B cell (primary cell): ENCODE results near the gene CCIN. TPM values are rescaled to one million over a fixed set of nuclear protein-coding genes. Genes with fewer than 3 reads are reported as not detected.

Source experiments
- ATAC-seq: fragments of 200-7000 bp; cut with Tn5 transposase; one replicate; pipeline ENCODE4 v1.10.0; 2021; ENCODE audit warnings: low read depth, mild to moderate bottlenecking, moderate number of reproducible peaks, moderate library complexity
- CTCF ChIA-PET: fragments of 350-600 bp; sonication (Branson Sonifier 250); formaldehyde crosslinking; loops from one replicate; lab custom pipeline; 2021; ENCODE audit warnings: antibody characterized with exemption, inconsistent platforms; lab: Charles Lee
- POLR2A ChIA-PET: fragments of 350-600 bp; sonication (Branson Sonifier 250); formaldehyde crosslinking; loops from one replicate; lab custom pipeline; 2021; ENCODE audit warnings: antibody characterized with exemption; lab: Charles Lee
- DNase-seq: peaks from one replicate; pipeline ENCODE4 v3.0.0; 2013
- H2AFZ ChIP-seq: 2 replicates; pipeline ENCODE4 v1.6.1; 2012; ENCODE audit warnings: mild to moderate bottlenecking, low read depth, low read length; ENCODE audit not compliant: insufficient read depth, poor library complexity, severe bottlenecking
- H3K27ac ChIP-seq, 2 donors: 1 replicate in 1 of 2; 2 replicates in 1 of 2; pipeline ENCODE4 v1.5.1; 2012 to 2013; ENCODE audit warnings: low read length in 2 of 2, mild to moderate bottlenecking in 2 of 2, moderate library complexity in 1 of 2
- H3K27me3 ChIP-seq, 4 experiments: fragments of 200-600 bp in 1 of 4; sonication (generic) in 1 of 4; replicated peaks in 1 of 4; 1 replicate in 2 of 4; 2 replicates in 2 of 4; pipeline versions ENCODE4 v1.6.1 to v1.7.0; 2013 to 2016; ENCODE audit warnings: low read length in 3 of 4, mild to moderate bottlenecking in 2 of 4, mixed read lengths in 1 of 4, moderate library complexity in 1 of 4; ENCODE audit not compliant: insufficient read depth in 4 of 4, control insufficient read depth in 3 of 4; ENCODE audit errors: control extremely low read depth in 1 of 4
- H3K36me3 ChIP-seq, 2 experiments: replicated peaks in 1 of 2; 1 replicate in 1 of 2; 2 replicates in 1 of 2; pipeline versions ENCODE4 v1.6.1 to v1.7.1; 2013; ENCODE audit warnings: low read length in 1 of 2; ENCODE audit not compliant: insufficient read depth in 2 of 2, control insufficient read depth in 1 of 2; ENCODE audit errors: control extremely low read depth in 1 of 2, extremely low read depth in 1 of 2
- H3K4me1 ChIP-seq, 2 donors: fragments of 200-600 bp in 1 of 2; sonication (generic) in 1 of 2; 1 replicate in 1 of 2; 2 replicates in 1 of 2; pipeline versions ENCODE4 v1.5.1 to v1.6.1; 2013 to 2017; ENCODE audit warnings: low read length in 2 of 2; ENCODE audit not compliant: control insufficient read depth in 2 of 2, insufficient read depth in 2 of 2
- H3K4me2 ChIP-seq: replicated peaks from 2 replicates; pipeline ENCODE3; 2012; ENCODE audit warnings: mild to moderate bottlenecking, low read depth, low read length; ENCODE audit not compliant: poor library complexity, severe bottlenecking
- H3K4me3 ChIP-seq, 5 experiments: fragments of 200-600 bp in 1 of 5; sonication (generic) in 1 of 5; 1 replicate in 3 of 5; 2 replicates in 2 of 5; pipeline versions ENCODE4 v1.5.1 to v1.7.0; 2011 to 2016; ENCODE audit warnings: low read length in 4 of 5, mild to moderate bottlenecking in 4 of 5, low read depth in 2 of 5, control low read depth in 1 of 5, moderate library complexity in 1 of 5; ENCODE audit not compliant: insufficient read depth in 1 of 5; ENCODE audit errors: control extremely low read depth in 1 of 5, extremely low read depth in 1 of 5
- H3K79me2 ChIP-seq: fragments of 200-600 bp; sonication (generic); one replicate; pipeline ENCODE4 v1.6.0; 2016; ENCODE audit warnings: low read length; ENCODE audit not compliant: control insufficient read depth, insufficient read depth
- H3K9ac ChIP-seq: fragments of 200-600 bp; sonication (generic); 2 replicates; pipeline ENCODE4 v1.6.1; 2017; ENCODE audit warnings: mild to moderate bottlenecking, low read length, moderate library complexity
- H3K9me3 ChIP-seq, 3 donors: one replicate each; pipeline versions ENCODE4 v1.6.1 to v1.7.1; 2013; ENCODE audit warnings: low read length in 2 of 3; ENCODE audit not compliant: control insufficient read depth in 2 of 3, insufficient read depth in 1 of 3; ENCODE audit errors: control extremely low read depth in 1 of 3
- H4K20me1 ChIP-seq: 2 replicates; pipeline ENCODE4 v1.6.0; 2012; ENCODE audit warnings: mild to moderate bottlenecking, low read length; ENCODE audit not compliant: insufficient read depth, control insufficient read depth, poor library complexity, severe bottlenecking
- H3K27ac Mint-ChIP-seq: one replicate; pipeline ENCODE4 v1.8.0; 2021; ENCODE audit warnings: mixed read lengths
- H3K27me3 Mint-ChIP-seq: one replicate; pipeline ENCODE4 v1.8.0; 2021; ENCODE audit warnings: mixed read lengths
- H3K4me1 Mint-ChIP-seq: one replicate; pipeline ENCODE4 v1.8.0; 2021; ENCODE audit warnings: mixed read lengths
- H3K4me3 Mint-ChIP-seq: one replicate; pipeline ENCODE4 v1.8.0; 2021; ENCODE audit warnings: mixed read lengths
- H3K9me3 Mint-ChIP-seq: one replicate; pipeline ENCODE4 v1.8.0; 2022; ENCODE audit warnings: mixed read lengths; ENCODE audit not compliant: insufficient read depth
- EZH2 ChIP-seq: IDR thresholded peaks from 2 replicates; pipeline ENCODE4 v1.6.1; 2012; ENCODE audit warnings: borderline replicate concordance, low read depth, mild to moderate bottlenecking, moderate library complexity, low read length; ENCODE audit not compliant: insufficient read depth, poor library complexity, severe bottlenecking
- WGBS: methylation state at CpG from one replicate; pipeline ENCODE4 v1.1.5; 2013; ENCODE audit warnings: missing lambda C conversion rate; ENCODE audit not compliant: insufficient coverage; 5-methylcytosine and 5-hydroxymethylcytosine counted together
- intact Hi-C: fragments of 100-400 bp; cut with micrococcal nuclease; formaldehyde crosslinking; loops from one replicate; pipeline ENCODE4 v1.10.0; 2022
- polyA plus RNA-seq: library from polyadenylated mRNA; depleted of rRNA; stranded (reverse); fragments of >200 nt; gene quantifications from 2 replicates; pipeline ENCODE4 v1.2.3, GENCODE V29; 2012
- total RNA-seq, 2 donors: library from RNA; stranded (reverse); fragments of 120-200 nt in 1 of 2; gene quantifications; 1 replicate in 1 of 2; 2 replicates in 1 of 2; pipeline versions ENCODE4 v1.2.3 to v1.2.4, GENCODE V29; 2013 to 2022
- TF ChIP-seq, protein P1 (sequence below): fragments of 200-600 bp; IDR thresholded peaks from one replicate; pipeline ENCODE4 v1.8.0; 2022; ENCODE audit warnings: antibody characterized with exemption, mild to moderate bottlenecking

CCIN gene
- total and polyA plus RNA-seq, 2 donors (not counting 1 experiment from before 2014, with no cell fraction given) = 0.15 TPM; not detected in 1

DNA sequence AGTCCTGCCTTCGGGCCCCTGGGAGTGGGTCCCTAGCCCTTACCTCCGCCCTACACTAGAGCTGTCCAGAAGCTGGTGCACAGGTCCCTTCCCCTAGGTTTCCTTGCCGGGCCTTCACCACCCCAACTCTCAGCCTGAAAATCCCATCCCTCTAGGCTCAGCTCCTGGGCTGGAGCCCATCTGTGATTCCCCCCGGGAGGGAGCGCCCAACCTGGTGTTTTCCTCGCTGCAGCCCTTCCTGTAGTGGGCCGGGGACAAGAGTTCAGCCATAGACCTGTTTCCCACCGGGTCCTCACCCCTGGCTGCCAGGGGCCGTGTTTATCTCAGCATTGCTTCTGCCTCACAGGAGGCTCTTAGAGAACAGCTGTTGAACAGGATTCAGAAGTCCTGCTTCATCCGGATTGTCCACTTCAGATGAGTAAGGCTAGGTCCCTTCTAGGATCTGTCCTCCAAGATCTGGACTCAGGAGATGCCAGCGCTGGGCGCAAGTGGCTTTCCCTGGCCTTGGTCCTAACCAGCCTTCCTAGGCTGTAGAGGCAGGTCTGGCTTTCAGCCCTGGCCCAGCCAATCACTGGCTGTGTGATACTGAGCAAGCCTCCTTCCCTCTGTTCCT is 31.7 kb upstream of the CCIN start:
- H3K9me3 ChIP-seq = no peaks in the 10 kb centered on the region
- no peaks in the 10 kb centered on the region for H3K27me3 ChIP-seq
- no peak for TF ChIP-seq EZH2
- TF ChIP-seq, protein P1, sequence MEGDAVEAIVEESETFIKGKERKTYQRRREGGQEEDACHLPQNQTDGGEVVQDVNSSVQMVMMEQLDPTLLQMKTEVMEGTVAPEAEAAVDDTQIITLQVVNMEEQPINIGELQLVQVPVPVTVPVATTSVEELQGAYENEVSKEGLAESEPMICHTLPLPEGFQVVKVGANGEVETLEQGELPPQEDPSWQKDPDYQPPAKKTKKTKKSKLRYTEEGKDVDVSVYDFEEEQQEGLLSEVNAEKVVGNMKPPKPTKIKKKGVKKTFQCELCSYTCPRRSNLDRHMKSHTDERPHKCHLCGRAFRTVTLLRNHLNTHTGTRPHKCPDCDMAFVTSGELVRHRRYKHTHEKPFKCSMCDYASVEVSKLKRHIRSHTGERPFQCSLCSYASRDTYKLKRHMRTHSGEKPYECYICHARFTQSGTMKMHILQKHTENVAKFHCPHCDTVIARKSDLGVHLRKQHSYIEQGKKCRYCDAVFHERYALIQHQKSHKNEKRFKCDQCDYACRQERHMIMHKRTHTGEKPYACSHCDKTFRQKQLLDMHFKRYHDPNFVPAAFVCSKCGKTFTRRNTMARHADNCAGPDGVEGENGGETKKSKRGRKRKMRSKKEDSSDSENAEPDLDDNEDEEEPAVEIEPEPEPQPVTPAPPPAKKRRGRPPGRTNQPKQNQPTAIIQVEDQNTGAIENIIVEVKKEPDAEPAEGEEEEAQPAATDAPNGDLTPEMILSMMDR = no peak
- peak overlapping the region; percentile 94 for H3K4me2 ChIP-seq
- 69% methylated on average over 12 of the region's 12 CpGs for WGBS
- H3K4me1 ChIP-seq = peaks cover 49 to 50% of the 10 kb centered on the region in 2 donors
- H3K9ac ChIP-seq = peak overlapping the region; percentile 79
- Mint-ChIP-seq H3K4me1 (peaks cover 59% of the 10 kb centered on the region), H3K27ac (peak overlapping the region; percentile 93), H3K9me3 (no peaks in the 10 kb centered on the region), H3K4me3 (peak overlapping the region; percentile 96), H3K27me3 (no peaks in the 10 kb centered on the region)
- peak overlapping the region; percentile 82 for H2AFZ ChIP-seq
- ChIA-PET CTCF (interaction anchor here (2.0 to 4.3 kb wide), 3 partner anchors 29 to 35 kb away, joined by 6 to 50 read pairs (median 31); partner anchors contain the start of gene CCIN), POLR2A (interaction anchor here (0.9 to 2.0 kb wide), 4 partner anchors 10 to 53 kb away, joined by 3 to 7 read pairs (median 3); partner anchors contain the start of gene CLTA)
- H3K36me3 ChIP-seq = peaks cover 0 to 20% of the 10 kb centered on the region in 2 experiments
- peak overlapping the region; percentile 47 to 79 (median 68) for H3K4me3 ChIP-seq
- ATAC-seq = no peak
- H4K20me1 ChIP-seq = peaks cover 23% of the 10 kb centered on the region
- peak overlapping the region in 1 of 2 donors; percentile 75 for H3K27ac ChIP-seq
- H3K79me2 ChIP-seq = peaks cover 43% of the 10 kb centered on the region
- peak; percentile 22 for DNase-seq
- intact Hi-C loops = loop anchor here (2.0 to 5.0 kb wide), 2 partner anchors 53 to 120 kb away; partner anchors contain the start of genes CLTA and GNE

DNA sequence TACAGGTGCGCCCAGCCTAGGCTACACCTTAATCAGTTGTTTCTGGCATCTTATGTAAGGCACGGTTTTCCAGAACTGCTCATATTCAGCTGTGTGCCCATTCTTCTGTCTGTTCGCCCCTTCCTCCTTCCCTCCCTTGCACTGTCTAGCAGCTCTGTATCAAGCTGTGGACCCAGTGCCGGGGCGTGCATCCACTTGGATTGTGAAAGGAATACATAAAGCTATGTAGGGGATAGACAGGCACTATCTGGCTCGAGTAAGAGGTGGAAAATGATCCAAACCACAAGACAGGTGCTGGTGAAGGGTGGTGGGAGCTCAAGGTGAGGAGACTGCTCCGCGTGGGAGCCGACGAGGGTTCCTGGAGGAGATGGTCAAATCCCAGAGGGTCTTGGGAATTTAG is 30.7 kb upstream of the CCIN start:
- TF ChIP-seq EZH2 = no peak
- TF ChIP-seq, protein P1 = no peak
- Histone ChIP-seq H2AFZ (no peak overlapping the region), H3K9ac (no peak overlapping the region), H3K4me3 (no peak overlapping the region), H3K4me1 (peaks cover 59 to 60% of the 10 kb centered on the region in 2 donors), H3K36me3 (peaks cover 0 to 20% of the 10 kb centered on the region in 2 experiments), H3K9me3 (no peaks in the 10 kb centered on the region), H3K27ac (no peak overlapping the region), H3K27me3 (no peaks in the 10 kb centered on the region), H4K20me1 (peaks cover 23% of the 10 kb centered on the region), H3K4me2 (no peak overlapping the region), H3K79me2 (peaks cover 53% of the 10 kb centered on the region)
- CTCF ChIA-PET = interaction anchor here (3.9 to 4.3 kb wide), 2 partner anchors 28 to 36 kb away, joined by 31 to 50 read pairs; partner anchors contain the start of gene CCIN
- Mint-ChIP-seq H3K27ac (peak overlapping the region; percentile 77), H3K9me3 (no peaks in the 10 kb centered on the region), H3K27me3 (no peaks in the 10 kb centered on the region), H3K4me3 (peak overlapping the region; percentile 96), H3K4me1 (peaks cover 69% of the 10 kb centered on the region)
- DNase-seq = no peak
- POLR2A ChIA-PET = no interaction called here
- ATAC-seq = no peak
- WGBS = 98% methylated on average over 8 of the region's 10 CpGs
- intact Hi-C loops = loop anchor here (5.0 kb wide), 1 partner anchor 119 kb away; the partner anchor contains the start of gene GNE
